ENCODE results near the gene MDFIC.
A peak's percentile ranks its signal among the peaks of the same experiment; 100 is the strongest.

The MDFIC gene

DNA sequence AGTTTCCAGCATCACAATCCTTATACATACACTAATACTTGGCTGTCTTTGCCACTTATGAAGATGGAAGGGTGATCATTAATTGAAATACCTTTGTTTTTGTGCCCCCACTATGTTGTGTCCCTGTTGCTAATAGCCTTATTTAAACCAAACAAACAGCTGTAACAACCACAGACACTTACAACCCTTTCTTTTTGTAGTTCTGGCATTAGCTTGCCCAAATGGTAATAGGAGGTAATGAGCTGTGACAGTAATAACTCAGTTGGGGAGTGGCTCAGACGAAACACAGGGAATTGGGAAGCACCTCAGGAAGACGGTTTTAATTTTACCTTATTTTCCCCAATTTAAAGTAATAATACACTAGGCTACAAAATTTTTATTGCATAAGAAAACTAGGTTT is 83.4 kb downstream of the MDFIC start:
- DNase-seq: peak; percentile 13 to 19

DNA sequence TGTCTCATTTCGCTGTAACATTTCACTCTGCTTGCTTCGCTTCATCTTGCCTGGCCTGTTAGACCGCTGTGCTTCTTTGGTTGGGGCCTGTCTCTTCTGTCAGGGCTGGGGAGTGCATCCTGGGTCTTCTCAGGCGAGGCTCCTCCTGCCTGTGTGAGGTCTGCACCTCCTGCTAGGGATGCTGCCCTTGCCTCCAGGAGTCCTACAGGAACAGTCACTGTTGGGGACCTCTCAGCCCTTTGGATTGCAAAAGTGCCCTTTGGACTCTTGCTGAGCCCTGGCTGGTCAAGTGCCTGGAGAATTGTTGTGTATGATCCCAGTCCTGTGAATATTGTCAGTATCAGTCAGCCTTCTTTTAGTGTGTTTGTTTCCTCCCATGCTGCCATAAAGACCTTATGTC is 84.1 kb downstream of the MDFIC start:
- DNase-seq: no peak

DNA sequence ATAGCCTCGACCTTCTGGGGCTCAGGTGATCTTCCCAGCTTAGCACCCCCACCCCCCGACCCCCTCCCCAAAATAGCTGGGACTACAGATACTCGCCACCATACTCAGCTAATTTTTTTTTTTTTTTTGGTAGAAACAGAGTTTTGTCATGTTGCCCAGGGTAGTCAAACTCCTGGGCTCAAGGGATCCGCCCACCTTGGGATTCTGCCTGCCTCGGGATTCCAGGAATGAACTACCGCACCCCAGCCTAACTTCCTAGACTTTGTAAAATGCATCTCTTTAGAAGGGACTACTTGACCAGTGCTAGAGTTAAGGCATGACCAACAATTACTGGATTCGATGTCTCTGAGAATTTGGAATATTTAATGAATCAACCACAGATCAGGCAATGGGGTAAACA is 85.9 kb downstream of the MDFIC start:
- no peak for DNase-seq

DNA sequence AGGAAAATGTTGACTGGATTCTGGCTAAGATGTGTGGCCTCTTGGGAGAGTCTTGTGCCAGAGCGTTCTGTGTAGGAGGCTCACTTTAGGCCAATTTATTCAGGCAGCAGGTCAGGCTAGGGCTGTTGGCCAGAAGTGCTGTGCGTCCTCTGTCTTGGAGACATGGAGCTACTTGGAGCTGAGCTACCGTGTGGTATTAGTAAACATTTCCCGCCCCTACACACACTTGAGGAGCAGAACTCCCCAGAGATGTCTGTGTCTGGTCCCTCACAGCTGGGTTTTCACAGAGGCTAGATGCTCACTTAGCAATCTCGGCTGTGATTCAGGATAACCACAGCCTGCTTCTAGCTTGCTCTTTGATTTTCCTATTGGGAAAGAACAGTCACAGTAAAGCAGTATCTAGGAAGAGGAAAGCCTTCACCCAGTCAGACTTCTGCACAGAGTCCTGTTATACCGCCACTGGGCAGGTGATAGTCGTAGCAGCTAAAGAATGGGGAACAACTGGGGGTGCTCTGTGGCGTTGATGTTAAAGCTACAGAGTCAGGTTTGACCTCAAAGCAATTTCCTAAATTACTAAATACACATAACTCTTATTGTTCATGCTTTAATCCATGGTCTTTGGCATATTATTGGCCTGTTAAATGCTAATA is 86.7 kb downstream of the MDFIC start:
- peak in 1 of 2 experiments; percentile 52 for DNase-seq

DNA sequence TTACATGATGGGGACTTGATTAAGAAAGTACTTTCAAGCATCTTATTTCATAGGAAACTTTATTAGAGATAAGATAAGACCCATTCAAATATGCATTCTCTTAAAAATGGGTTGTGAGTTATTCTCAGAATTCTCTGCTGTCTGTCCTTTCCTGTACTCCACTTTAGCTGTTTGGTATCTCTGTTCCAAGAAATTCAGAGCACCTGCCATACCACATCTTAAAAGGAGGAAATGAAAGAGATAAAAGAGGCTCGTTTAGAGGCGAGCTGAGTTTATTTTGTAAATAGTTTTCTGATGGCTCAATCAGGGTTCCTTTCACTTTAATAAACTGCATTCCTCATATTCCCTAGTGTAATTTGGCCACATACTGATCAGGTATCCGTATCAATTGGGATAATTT is 87.2 kb downstream of the MDFIC start:
- DNase-seq: no peak

DNA sequence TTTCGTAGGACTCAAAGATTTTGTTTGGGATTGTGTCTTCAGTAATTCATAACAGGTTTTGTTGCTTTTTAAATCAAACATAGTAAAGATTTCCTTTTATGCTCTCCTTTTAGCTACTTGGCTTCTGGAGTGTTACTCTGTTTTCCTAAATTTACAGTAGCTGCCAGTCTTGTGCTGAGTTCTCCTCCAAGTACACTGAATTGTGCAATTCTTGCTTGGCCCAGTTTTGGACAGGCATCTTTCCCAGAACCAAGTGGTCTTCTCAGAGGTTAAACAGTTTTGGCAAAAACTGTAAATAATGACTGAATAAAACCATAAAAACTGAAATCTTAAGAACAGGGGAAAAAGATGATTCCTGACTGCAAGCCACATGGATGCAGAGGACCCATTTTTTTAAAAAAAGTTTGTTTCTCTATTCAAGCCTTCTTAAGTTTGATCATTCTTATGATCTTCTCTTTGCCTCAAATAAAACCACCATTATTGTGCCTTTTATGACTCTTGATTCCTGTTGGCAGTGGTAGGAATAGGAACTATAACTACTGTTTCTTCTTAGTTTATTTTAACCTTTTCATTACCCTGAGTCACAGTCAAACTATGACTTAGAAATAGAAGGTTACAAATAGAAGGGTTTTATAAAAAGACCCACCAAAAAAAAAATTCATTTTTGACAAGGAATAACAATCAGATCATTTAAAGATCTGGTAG is 88.0 kb downstream of the MDFIC start:
- no peak for DNase-seq

DNA sequence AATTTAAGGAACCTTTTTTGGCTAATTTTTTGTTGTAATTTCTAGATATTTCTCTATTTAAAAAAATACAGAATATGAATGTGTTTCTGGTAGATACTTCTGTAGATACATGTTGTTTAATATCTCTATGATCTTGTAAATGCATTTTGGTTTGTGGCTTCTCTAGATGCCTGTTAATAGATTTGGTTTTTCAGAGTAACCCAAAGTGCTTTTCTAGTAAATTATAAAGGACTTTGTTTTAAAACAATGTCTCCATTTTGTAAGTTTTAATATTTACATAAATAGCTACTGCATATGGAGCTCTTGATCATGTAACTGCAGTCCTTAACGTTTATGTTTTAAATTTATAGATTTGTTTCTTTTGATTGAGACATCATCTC is 88.5 kb downstream of the MDFIC start:
- DNase-seq: no peak

DNA sequence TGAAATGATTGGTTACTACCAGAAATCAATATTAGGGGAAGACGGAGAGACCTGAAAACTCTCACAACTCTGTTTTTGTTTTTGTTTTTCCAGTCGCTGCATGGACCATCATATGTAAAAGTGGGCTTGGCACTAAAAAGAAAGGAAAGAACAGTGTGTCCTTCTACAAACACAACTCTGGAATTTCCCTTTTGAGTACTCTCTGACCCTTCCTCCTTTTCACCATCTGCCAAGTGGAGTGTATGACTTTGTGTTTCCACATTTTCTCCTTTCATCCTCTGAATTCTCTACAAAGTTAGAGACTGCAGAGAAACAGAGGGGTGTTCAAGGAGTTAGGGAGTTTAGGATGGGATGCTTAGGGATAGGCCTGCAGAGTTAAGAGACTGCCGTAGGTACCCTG is 92.0 kb downstream of the MDFIC start:
- DNase-seq: no peak

DNA sequence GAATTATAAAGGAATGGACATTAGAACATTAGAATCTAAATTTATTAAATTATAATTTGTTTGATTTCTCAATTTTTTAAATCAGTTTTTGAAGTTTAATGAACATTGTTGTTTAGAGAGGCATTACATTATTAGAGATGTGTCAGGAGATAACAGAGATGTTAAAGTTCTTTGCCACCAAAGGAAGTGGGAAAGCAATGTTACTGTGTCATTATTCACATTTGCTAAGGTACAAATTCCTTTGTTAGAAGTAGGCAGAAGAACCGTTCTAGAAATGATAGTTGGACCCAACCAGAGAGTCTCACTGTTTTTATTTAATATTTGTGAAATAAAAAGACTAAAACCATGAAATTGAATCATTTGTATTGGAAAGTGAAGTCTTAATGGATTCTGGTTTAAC is 92.9 kb downstream of the MDFIC start:
- DNase-seq: no peak

DNA sequence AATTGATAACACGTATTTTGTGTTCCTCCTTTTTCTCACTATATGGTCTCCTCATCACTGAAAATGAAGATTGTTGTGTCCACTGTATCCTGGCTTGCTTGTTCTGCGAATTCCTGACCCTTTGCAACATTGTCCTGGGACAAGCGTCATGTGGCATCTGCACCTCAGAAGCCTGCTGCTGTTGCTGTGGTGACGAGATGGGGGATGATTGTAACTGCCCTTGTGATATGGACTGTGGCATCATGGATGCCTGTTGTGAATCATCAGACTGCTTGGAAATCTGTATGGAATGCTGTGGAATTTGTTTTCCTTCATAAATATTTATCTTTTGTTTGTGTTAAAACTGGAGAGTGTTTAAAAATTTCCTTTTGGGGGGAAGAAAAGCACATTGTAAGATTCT is 93.7 kb downstream of the MDFIC start:
- no peak for DNase-seq

DNA sequence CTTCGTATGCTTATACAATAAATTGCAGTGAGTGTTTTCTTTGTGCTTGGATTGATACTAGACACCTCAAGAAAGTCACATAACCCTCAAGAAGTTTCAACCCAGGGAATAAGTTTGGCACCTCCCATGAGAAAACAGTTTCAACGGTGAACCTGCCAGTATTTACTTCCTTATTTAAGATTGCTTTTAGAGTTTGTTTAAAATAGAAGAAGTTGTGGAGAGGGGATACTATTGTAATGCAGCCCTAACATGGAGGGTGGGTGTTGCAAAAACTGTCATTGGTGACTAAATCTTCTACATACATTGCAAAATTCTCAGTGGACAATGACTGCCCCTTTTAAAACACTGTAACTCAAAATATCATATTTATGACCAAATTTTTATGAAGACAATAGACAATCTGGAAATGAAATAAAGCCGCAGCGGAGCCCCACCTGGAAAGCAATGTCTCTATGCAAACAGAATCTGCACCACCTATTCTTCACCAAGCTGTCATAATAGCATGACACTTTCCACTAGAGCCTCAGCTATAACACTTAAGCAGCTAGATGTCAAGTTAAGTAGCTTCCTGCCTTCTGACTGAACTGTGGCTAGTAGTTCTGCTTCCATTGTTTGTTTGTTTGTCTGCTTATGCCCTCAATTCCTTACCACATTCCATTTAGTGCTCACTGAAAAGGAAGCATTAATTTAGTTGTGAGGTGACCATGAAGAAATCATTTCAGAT is 98.2 kb downstream of the MDFIC start:
- DNase-seq: no peak

DNA sequence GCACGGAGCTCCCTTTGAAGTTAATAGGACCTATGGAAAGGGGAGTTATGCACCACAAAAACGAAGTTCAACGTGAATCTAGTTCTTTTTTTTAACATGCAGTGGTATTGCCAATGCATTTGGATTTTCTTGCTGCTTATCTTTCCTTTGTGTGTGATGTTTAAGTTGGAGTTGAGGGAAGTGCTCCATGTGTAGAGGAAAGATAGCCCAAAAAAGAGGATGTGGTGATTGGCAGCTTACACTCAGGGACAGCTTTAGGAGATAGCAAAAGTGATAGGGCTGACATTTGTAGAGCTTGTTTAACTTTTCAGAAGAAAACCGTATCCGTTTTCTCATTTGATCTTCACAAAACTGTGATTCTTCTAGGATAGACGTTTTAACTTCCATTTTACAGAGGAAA is 101.3 kb downstream of the MDFIC start:
- no peak for DNase-seq

DNA sequence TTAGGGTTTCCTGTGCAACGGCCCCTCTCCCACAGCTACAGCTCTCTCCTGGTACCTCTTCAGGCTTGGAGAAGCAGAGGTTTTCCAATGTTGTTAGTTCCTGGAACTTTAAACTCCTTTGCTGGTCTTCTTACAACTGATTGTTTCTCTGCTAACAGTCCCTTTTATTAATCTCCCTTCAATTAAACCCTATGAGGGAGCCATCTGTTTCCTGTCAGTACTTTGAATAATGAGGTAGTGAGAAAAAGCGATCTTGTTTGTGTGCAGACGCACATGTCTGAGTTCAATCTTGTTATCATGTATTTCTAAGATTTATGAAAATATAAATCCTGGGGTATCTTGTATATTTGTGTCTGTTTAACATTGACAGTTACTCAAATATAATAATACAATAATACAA is 102.4 kb downstream of the MDFIC start:
- DNase-seq: no peak

DNA sequence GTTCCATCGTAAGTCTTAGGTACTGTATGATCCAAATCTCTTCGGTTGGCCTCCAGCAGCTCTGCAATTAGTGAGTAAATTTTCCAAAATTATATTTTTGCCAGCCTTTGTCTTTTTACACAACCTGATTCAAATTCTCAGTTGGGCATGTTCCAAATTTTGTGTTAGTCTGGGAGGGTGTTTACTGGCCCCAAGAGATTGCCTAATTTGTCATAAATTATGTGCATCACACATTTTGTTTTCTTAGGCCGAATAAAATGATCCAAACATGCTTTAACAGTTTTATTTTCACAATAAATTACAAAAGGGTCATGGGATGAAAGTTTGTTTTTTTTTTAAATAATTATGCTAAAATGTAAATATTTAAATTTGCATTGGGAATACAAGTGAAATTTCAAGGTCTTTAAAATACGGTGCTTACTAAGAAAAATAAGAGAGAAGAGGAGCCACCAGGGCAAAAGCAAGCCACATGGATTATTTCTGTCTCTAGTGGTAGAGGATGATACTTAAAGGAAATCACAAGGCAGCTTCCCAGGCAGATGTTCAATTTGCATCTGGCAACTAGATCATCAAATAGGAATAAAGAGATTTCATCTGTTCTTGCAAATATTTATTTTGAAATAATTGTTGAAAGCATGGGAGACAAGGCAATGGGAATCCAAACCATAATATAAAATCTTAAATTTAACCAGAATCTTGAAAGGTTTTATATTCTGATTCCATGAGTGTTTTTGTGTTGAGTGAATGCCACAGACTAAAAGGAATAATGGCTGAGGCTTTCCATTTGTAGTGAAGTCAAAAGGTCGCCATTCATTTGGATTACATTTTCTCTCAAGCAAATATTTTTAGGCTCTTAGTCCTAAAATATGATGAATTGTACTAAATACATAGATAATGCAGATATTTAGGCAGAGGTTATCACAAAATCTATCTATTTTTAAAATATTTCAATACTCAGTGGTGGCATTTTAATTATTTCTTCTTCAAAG is 111.1 kb downstream of the MDFIC start:
- no peak for DNase-seq

DNA sequence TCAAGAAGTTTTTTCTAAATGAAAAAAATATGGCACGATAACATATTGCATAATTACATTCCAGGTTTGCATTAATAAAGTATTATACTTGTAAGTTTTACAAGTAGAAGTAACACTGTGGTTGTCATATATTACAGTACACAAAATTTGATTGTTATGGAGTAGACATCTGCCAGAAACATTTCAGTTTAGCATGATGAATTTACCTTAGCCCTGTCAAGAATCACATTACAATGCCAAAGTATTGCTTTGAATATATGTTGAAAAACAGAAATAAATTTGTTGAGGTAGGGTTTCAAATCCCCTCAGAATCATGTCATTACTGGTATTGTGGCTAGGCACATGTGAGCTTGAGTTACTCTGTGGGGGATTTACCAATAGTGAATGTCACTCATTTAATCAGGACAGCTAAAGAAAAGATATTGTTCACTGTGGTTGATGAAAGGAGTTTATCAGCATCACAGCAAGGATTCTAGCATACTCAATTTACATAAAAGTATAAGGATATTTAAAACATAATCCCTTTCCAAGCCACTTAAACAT is 112.1 kb downstream of the MDFIC start:
- DNase-seq: no peak

DNA sequence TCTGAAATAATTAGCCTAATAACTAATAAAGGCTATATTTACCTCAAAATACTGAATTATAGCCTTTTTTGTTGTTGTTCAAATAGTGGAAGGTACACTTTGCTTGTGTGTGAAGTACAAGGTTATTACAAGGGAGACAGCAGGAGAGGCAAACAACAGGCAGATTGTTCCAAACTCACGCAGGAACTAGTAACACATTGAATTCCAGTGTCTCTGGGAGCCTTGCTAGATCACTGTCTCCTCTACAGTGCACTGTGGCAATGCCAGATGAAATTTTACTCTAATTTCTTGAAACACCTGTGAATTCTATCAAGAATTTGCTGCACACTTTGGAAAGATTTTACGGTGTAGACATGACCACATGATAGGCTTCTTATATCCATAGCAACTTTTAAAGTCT is 112.6 kb downstream of the MDFIC start:
- DNase-seq: no peak

DNA sequence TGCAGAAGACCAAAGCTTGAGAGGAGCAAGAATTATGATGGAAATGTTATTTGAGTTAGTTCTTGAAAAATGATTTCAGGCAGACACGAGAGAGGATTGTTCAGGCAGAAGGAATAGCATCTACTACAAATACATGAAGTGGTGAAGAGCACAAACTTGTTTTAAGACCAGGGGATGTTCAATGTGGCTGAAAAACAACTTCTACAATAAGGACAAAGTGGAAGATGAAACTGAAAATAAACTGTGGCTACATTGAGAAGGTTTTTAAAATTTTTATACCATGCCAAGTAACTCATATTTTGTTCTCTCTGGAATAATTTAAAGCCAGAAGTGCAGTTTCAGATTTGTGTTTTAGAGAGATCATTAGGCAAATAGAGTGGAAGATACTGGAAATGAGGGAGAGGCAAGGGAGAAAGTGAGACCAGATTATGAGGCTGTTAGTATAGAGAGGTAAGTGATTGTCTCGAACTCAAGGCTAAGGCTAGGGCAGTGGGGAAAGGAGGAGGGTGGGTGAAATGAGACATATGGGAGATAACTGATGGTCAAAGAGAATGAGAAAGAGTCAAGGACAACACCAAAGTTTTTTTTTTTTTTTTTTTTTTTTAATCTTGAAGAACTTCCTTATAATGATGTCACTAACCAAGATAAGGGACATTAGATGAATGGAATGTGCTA is 115.4 kb downstream of the MDFIC start:
- DNase-seq: no peak

DNA sequence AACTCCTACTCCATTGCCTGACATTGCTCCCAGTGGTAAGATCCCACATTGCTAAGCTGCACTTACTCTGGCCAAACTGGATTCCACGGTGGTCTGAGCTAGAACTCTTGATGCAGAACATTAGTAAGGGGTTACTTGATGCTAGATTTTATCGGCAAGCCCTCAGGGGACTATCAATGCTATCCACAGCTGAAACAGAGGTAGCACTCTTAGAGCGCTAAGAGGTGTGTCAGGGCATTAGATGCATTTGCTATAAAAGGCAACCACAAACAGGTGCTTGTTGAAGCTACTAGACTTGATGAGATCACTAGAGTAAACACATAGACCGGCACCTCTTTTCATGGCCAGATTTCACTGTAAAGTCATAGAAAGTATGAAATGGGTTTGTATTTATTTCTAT is 116.3 kb downstream of the MDFIC start:
- DNase-seq: no peak

DNA sequence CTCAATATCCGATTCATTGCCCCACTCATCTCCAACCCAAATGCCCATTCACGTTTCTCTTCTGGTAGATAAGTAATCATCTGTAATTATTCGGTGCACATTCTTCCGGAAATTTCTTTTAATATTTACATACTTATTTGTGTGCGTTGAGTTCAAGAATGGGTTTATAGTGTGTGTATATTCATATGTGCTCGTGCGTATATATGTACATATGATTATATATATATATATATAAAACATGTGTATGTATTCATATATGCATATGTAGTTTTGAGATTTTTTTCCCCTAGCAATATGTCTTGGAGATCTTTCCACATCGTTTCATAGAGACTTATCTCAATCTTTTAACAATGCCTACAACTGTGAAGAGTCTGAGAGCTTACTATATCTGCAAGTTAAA is 118.2 kb downstream of the MDFIC start:
- DNase-seq: no peak

DNA sequence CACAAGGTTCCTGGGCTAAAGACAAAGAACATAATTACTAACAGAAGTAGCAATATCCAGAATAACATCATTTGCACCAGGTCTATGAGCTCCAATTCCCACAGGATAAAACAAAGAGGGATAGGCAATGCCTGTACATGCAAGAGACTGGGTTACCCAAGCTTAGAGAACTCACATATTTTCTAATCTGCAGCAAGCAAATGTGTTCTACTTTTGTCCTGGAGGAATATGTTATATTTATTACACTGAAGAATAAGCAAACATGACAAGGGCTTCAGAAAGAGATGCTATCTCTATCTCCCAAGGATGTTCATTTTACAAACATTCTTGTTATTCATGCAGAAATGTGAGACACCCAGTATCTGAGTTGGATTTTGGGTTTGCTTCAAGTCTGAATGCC is 118.6 kb downstream of the MDFIC start:
- DNase-seq: no peak

DNA sequence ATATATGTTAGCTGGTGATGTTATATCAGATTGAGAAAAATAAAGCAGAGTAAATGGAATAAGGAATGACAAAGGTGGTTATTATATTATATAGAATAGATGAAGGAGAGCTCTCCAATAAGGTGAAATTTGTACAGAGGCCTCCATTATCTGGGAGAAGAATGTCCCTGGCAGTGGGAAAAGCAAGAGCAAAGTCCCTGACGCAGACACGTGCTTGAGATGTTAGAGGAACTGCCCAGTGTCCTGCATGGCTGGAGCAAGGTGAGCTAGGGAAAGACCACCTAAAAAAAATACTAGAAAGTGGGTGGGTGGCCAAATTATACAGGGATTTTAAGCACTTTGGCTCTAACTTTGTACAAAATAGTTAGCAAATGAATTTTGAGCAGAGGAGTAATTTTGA is 120.7 kb downstream of the MDFIC start:
- DNase-seq: no peak

DNA sequence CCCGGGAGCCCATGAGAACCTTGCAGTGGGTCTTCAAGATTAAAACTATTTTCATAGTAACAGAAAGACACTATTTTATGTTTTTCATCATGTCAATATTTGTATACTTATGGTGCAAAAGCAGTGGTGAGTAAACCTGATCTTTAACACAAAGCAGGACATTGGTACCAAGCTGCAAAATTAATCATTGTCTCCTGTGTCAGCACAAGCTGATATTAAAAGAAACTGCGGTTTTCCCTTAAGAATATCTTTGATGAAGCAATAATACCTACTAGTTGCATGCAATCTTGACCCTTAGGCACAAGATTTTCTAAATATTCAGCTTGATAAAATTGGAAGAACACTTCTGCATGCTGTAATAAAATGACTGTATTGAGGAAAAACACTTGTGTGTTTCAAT is 121.7 kb downstream of the MDFIC start:
- DNase-seq: no peak
